ENCODE results near the gene TBC1D14.

- TF ChIP-seq CTCF (IDR thresholded peaks at IDR 0.05) (no peak), ZFX (IDR thresholded peaks at IDR 0.05; ENCODE audit: borderline replicate concordance) (no peak)
Measured at GRCh38 chr4:6877067-6877466, 32.6 kb upstream of the TBC1D14 start.
